GM12878 (cell line): Measurements from ENCODE around the gene FRMD5.

Experiments used
- CTCF ChIP-seq, 3 experiments: IDR thresholded peaks in 2 of 3; conservative IDR thresholded peaks in 1 of 3; 2 replicates each; pipeline ENCODE4 v1.5.1; 2011; ENCODE audit warnings: low read depth in 3 of 3, low read length in 3 of 3, mild to moderate bottlenecking in 3 of 3, control low read depth in 2 of 3, moderate library complexity in 2 of 3, inconsistent platforms in 1 of 3, mixed read lengths in 1 of 3; ENCODE audit not compliant: control insufficient read depth in 2 of 3, insufficient read depth in 1 of 3; ENCODE audit errors: extremely low read depth in 1 of 3
- EZH2 ChIP-seq: IDR thresholded peaks from 2 replicates; pipeline ENCODE4 v1.6.1; 2012; ENCODE audit warnings: low read depth, mild to moderate bottlenecking, control low read depth, inconsistent platforms, low read length, borderline replicate concordance; ENCODE audit not compliant: control insufficient read depth
- POLR2A ChIP-seq: IDR thresholded peaks from 2 replicates; pipeline ENCODE4 v1.6.1; 2011; ENCODE audit warnings: low read depth, mild to moderate bottlenecking, low read length

- TF ChIP-seq POLR2A: no peak
- no peak for TF ChIP-seq CTCF (IDR thresholded peaks at IDR 0.05 in 2 of 3, conservative IDR thresholded peaks at IDR 0.05 in 1 of 3; ENCODE audit: control insufficient read depth in 2 of 3, extremely low read depth in 1 of 3, insufficient read depth in 1 of 3, low read depth in 3 of 3, low read length in 3 of 3)
- no peak for TF ChIP-seq EZH2
Observed at GRCh38 chr15:43934480-43934879, 260.6 kb downstream of the FRMD5 start.
